Activated CD4-positive, alpha-beta T cell treated with anti-CD3 and anti-CD28 coated beads for 48 hours (primary cell): Measurements from ENCODE around the gene WWTR1.

ENCODE experiments used
- DNase-seq: peaks from one replicate; pipeline ENCODE4 v3.0.0-alpha.2; 2020

Gene WWTR1

GRCh38 chr3:149620291-149621020, 37.4 kb downstream of the WWTR1 start:
- DNase-seq, result no peak

GRCh38 chr3:149619136-149619535, 38.7 kb downstream of the WWTR1 start:
- no peak for DNase-seq

- DNase-seq, result no peak
Measured at GRCh38 chr3:149618151-149619123, 39.4 kb downstream of the WWTR1 start.

- DNase-seq, result no peak
Measured at GRCh38 chr3:149615731-149616221, 42.0 kb downstream of the WWTR1 start.

GRCh38 chr3:149613988-149614387, 43.8 kb downstream of the WWTR1 start:
- DNase-seq, result no peak

- no peak for DNase-seq
Measured at GRCh38 chr3:149612456-149612855, 45.4 kb downstream of the WWTR1 start.

GRCh38 chr3:149611149-149611548, 46.7 kb downstream of the WWTR1 start:
- no peak for DNase-seq

- no peak for DNase-seq
Measured at GRCh38 chr3:149610351-149611105, 47.3 kb downstream of the WWTR1 start.

- DNase-seq, result no peak
Measured at GRCh38 chr3:149609595-149609994, 48.2 kb downstream of the WWTR1 start.

- no peak for DNase-seq
Measured at GRCh38 chr3:149608987-149609386, 48.8 kb downstream of the WWTR1 start.

GRCh38 chr3:149605902-149606301, 51.9 kb downstream of the WWTR1 start:
- DNase-seq, result no peak

- no peak for DNase-seq
Measured at GRCh38 chr3:149604125-149604875, 53.5 kb downstream of the WWTR1 start.

GRCh38 chr3:149603126-149604074, 54.4 kb downstream of the WWTR1 start:
- DNase-seq, result no peak

GRCh38 chr3:149600634-149601033, 57.2 kb downstream of the WWTR1 start:
- DNase-seq, result no peak

- DNase-seq, result no peak
Measured at GRCh38 chr3:149599236-149599635, 58.6 kb downstream of the WWTR1 start.

- DNase-seq, result no peak
Measured at GRCh38 chr3:149596134-149596770, 61.6 kb downstream of the WWTR1 start.

GRCh38 chr3:149593418-149594160, 64.2 kb downstream of the WWTR1 start:
- DNase-seq, result no peak

- DNase-seq, result no peak
Measured at GRCh38 chr3:149592758-149593240, 65.0 kb downstream of the WWTR1 start.

GRCh38 chr3:149590691-149591441, 67.0 kb downstream of the WWTR1 start:
- no peak for DNase-seq
